GM23338 (cell line): ENCODE data around the gene EFNB3. TPM values are rescaled to one million over a fixed set of nuclear protein-coding genes. Genes with fewer than 3 reads are reported as not detected.
A peak's percentile ranks its signal among the peaks of the same experiment; 100 is the strongest.

Experiments used
- ATAC-seq: fragments of 200-7000 bp; cut with Tn5 transposase; 3 replicates; pipeline ENCODE4 v1.9.1; 2020
- DNase-seq: peaks from one replicate; pipeline ENCODE4 v3.0.0-alpha.2; 2015; ENCODE audit warnings: low spot score
- H2AFZ ChIP-seq: fragments of 200-600 bp; sonication (generic); 2 replicates; pipeline ENCODE4 v1.8.0; 2016; ENCODE audit warnings: antibody characterized with exemption, mild to moderate bottlenecking, moderate library complexity
- H3F3A ChIP-seq: fragments of 200-600 bp; sonication (generic); replicated peaks from 2 replicates; pipeline ENCODE4 v1.8.0; 2017; ENCODE audit warnings: antibody characterized with exemption, mixed run types, low read depth
- H3K27ac ChIP-seq: fragments of 200-600 bp; sonication (generic); 2 replicates; pipeline ENCODE4 v1.6.1; 2016; ENCODE audit warnings: low read depth
- H3K27me3 ChIP-seq: fragments of 200-600 bp; sonication (generic); 2 replicates; pipeline ENCODE4 v1.8.0; 2016; ENCODE audit warnings: mild to moderate bottlenecking, mixed run types, moderate library complexity; ENCODE audit not compliant: insufficient read depth
- H3K36me3 ChIP-seq: fragments of 200-600 bp; sonication (generic); 2 replicates; pipeline ENCODE4 v1.8.0; 2016; ENCODE audit warnings: mild to moderate bottlenecking; ENCODE audit not compliant: insufficient read depth
- H3K4me1 ChIP-seq: fragments of 200-600 bp; sonication (generic); 2 replicates; pipeline ENCODE4 v1.8.0; 2016; ENCODE audit warnings: mild to moderate bottlenecking, moderate library complexity; ENCODE audit not compliant: insufficient read depth
- H3K4me2 ChIP-seq: fragments of 200-600 bp; sonication (generic); 2 replicates; pipeline ENCODE4 v1.7.1; 2017; ENCODE audit warnings: mixed run types
- H3K4me3 ChIP-seq: fragments of 200-600 bp; sonication (generic); 2 replicates; pipeline ENCODE4 v1.6.1; 2016; ENCODE audit warnings: mixed run types
- H3K79me2 ChIP-seq: fragments of 200-600 bp; sonication (generic); replicated peaks from 2 replicates; pipeline ENCODE4 v1.8.0; 2017; ENCODE audit warnings: mild to moderate bottlenecking; ENCODE audit not compliant: insufficient read depth
- H3K9me2 ChIP-seq: fragments of 200-600 bp; sonication (generic); 2 replicates; pipeline ENCODE4 v1.8.0; 2017; ENCODE audit not compliant: insufficient read depth
- H4K20me1 ChIP-seq: fragments of 200-600 bp; sonication (generic); replicated peaks from 2 replicates; pipeline ENCODE4 v1.8.0; 2017; ENCODE audit warnings: mild to moderate bottlenecking; ENCODE audit not compliant: insufficient read depth
- H3K27ac Mint-ChIP-seq: 2 replicates; pipeline ENCODE4 v1.8.0; 2020; ENCODE audit warnings: inconsistent platforms, mild to moderate bottlenecking, moderate library complexity, mixed read lengths
- H3K27me3 Mint-ChIP-seq: 3 replicates; pipeline ENCODE4 v1.8.0; 2022; ENCODE audit warnings: low read depth, mild to moderate bottlenecking, moderate library complexity, mixed read lengths, inconsistent platforms; ENCODE audit not compliant: insufficient read depth, poor library complexity
- H3K36me3 Mint-ChIP-seq: 3 replicates; pipeline ENCODE4 v1.8.0; 2021; ENCODE audit warnings: low read depth, mild to moderate bottlenecking, inconsistent platforms, moderate library complexity, mixed read lengths
- H3K4me1 Mint-ChIP-seq: 3 replicates; pipeline ENCODE4 v1.8.0; 2020; ENCODE audit warnings: mild to moderate bottlenecking, inconsistent platforms, mixed read lengths
- H3K4me3 Mint-ChIP-seq: 3 replicates; pipeline ENCODE4 v1.8.0; 2021; ENCODE audit warnings: moderate library complexity, mild to moderate bottlenecking, inconsistent platforms, mixed read lengths
- H3K9me3 Mint-ChIP-seq: 3 replicates; pipeline ENCODE4 v1.8.0; 2020; ENCODE audit warnings: moderate library complexity, mild to moderate bottlenecking, inconsistent platforms, mixed read lengths
- CREB1 ChIP-seq: fragments of 250-450 bp; sonication (Bioruptor Pico); IDR thresholded peaks from 2 replicates; pipeline ENCODE4 v1.5.0; 2020; ENCODE audit warnings: low read depth, mild to moderate bottlenecking, moderate library complexity
- CTCF ChIP-seq, 2 experiments: fragments of 200-600 bp in 1 of 2; sonication (generic) in 1 of 2; conservative IDR thresholded peaks; 2 replicates each; pipeline versions ENCODE4 v1.5.1 to v1.6.1; 2016 to 2017; ENCODE audit warnings: antibody characterized with exemption in 2 of 2, low read depth in 2 of 2, mild to moderate bottlenecking in 2 of 2, moderate library complexity in 1 of 2
- ETS1 ChIP-seq: IDR thresholded peaks from 2 replicates; pipeline ENCODE4 v1.6.1; 2016; ENCODE audit warnings: antibody characterized with exemption
- JUNB ChIP-seq: IDR thresholded peaks from one replicate; pipeline ENCODE4 v1.6.1; 2016; ENCODE audit warnings: antibody characterized with exemption; ENCODE audit not compliant: unreplicated experiment
- STAT1 ChIP-seq: IDR thresholded peaks from one replicate; pipeline ENCODE4 v1.6.1; 2016; ENCODE audit warnings: antibody characterized with exemption; ENCODE audit not compliant: unreplicated experiment
- ZNF114 ChIP-seq: fragments of 250-450 bp; sonication (Bioruptor Pico); IDR thresholded peaks from 2 replicates; pipeline ENCODE4 v1.5.0; 2020; ENCODE audit warnings: mild to moderate bottlenecking, moderate library complexity
- ZNF331 ChIP-seq: fragments of 250-450 bp; sonication (Bioruptor Pico); IDR thresholded peaks from 2 replicates; pipeline ENCODE4 v1.5.0; 2020; ENCODE audit warnings: low read depth, mild to moderate bottlenecking, moderate library complexity
- polyA plus RNA-seq: library from polyadenylated mRNA; unstranded; fragments of >200 nt; fragmentation: Nextera tagmentation; extraction: Ambion mirVana; gene quantifications from 2 replicates; pipeline ENCODE4 v1.2.1, GENCODE V29; 2016
- total RNA-seq: library from RNA; depleted of rRNA; stranded (reverse); fragments of >200 nt; shearing (Covaris generic); gene quantifications from 2 replicates; pipeline ENCODE4 v1.2.3, GENCODE V29; 2014
- TF ChIP-seq, protein P1 (sequence below): fragments of 250-450 bp; sonication (Bioruptor Pico); IDR thresholded peaks from 2 replicates; pipeline ENCODE4 v1.5.0; 2020; ENCODE audit warnings: mild to moderate bottlenecking, moderate library complexity

Gene EFNB3
- total and polyA plus RNA-seq, 2 experiments from 2014 or later, result 4.2 to 11.5 TPM

DNA sequence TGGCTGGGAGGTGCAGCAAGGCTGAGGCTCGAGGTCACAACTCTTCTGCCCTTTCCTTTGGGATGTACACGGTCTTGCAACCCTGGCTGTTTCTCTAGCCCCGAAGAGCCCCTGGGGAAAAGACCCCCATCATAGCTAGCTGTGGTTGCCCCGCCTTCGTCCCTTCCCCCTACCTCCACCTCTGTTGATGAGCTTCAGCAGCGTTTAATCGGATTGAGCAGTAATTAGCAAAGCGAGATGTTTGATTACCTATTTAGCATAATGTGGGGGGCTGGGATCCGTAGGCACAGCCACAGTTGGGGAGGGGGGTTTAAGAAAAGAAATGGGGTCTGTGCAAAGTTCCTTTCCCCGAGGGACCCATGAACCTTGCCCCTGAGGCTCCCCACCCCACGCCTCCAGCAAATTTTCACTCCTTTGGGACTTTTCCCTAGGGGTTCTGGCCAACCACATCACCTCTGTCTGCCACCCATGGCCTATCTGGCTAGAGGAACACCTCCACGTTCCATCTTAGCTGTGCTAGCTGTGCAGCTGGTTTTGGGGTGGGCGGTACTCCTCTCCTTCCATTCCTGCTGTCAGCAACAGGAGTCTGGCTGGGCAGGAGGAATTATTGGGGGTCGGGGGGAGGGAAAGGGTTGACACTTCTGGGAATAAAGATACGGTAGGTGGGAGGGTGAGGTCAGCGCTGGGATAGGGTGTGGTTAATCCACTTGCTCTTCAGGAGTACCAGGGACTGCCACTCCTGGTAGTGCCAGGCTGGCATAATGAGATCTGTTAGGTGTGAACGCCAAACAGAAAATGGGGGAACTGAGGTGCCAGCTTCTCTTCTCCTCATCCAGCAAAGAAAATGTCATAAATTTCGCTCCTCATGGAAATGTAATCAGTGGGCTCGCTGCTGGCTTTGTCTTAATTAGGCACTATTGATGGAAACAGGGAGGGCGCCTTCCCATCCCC is 11.2 kb downstream of the EFNB3 start:
- Mint-ChIP-seq H3K27me3 (peaks cover 30% of the 10 kb centered on the region), H3K4me1 (peaks cover 48% of the 10 kb centered on the region)

More for the DNA sequence above, 11.2 kb downstream of the EFNB3 start:
- ATAC-seq (no peak), DNase-seq (peak; percentile 25)
- Mint-ChIP-seq H3K27ac (peak overlapping the region; percentile 58), H3K4me3 (peak overlapping the region; percentile 83), H3K9me3 (no peaks in the 10 kb centered on the region; the same call in 2 of the 3 replicates), H3K36me3 (no peaks in the 10 kb centered on the region)
- no peaks in the 10 kb centered on the region for H3K9me2 ChIP-seq
- H3K36me3 ChIP-seq, result no peaks in the 10 kb centered on the region
- no peaks in the 10 kb centered on the region for H4K20me1 ChIP-seq
- peak overlapping the region; percentile 97 for H3K4me3 ChIP-seq
- peak overlapping the region; percentile 93 for H3K4me2 ChIP-seq
- H3K79me2 ChIP-seq, result no peaks in the 10 kb centered on the region
- H2AFZ ChIP-seq, result peak overlapping the region; percentile 74; the same call in 1 of the 2 replicates
- H3K27me3 ChIP-seq, result peaks cover 21% of the 10 kb centered on the region
- no peak overlapping the region for H3K27ac ChIP-seq
- peaks cover 38% of the 10 kb centered on the region for H3K4me1 ChIP-seq
- no peak for TF ChIP-seq CREB1 (CRISPR knock-in tag)
- TF ChIP-seq JUNB, result no peak
- no peak for TF ChIP-seq ZNF331
- TF ChIP-seq STAT1, result no peak
- TF ChIP-seq CTCF (conservative IDR thresholded peaks at IDR 0.05; ENCODE audit: low read depth in 2 of 2), result no peak
- TF ChIP-seq ETS1, result no peak
- no peak for TF ChIP-seq ZNF114 (CRISPR knock-in tag)
- TF ChIP-seq, protein P1, sequence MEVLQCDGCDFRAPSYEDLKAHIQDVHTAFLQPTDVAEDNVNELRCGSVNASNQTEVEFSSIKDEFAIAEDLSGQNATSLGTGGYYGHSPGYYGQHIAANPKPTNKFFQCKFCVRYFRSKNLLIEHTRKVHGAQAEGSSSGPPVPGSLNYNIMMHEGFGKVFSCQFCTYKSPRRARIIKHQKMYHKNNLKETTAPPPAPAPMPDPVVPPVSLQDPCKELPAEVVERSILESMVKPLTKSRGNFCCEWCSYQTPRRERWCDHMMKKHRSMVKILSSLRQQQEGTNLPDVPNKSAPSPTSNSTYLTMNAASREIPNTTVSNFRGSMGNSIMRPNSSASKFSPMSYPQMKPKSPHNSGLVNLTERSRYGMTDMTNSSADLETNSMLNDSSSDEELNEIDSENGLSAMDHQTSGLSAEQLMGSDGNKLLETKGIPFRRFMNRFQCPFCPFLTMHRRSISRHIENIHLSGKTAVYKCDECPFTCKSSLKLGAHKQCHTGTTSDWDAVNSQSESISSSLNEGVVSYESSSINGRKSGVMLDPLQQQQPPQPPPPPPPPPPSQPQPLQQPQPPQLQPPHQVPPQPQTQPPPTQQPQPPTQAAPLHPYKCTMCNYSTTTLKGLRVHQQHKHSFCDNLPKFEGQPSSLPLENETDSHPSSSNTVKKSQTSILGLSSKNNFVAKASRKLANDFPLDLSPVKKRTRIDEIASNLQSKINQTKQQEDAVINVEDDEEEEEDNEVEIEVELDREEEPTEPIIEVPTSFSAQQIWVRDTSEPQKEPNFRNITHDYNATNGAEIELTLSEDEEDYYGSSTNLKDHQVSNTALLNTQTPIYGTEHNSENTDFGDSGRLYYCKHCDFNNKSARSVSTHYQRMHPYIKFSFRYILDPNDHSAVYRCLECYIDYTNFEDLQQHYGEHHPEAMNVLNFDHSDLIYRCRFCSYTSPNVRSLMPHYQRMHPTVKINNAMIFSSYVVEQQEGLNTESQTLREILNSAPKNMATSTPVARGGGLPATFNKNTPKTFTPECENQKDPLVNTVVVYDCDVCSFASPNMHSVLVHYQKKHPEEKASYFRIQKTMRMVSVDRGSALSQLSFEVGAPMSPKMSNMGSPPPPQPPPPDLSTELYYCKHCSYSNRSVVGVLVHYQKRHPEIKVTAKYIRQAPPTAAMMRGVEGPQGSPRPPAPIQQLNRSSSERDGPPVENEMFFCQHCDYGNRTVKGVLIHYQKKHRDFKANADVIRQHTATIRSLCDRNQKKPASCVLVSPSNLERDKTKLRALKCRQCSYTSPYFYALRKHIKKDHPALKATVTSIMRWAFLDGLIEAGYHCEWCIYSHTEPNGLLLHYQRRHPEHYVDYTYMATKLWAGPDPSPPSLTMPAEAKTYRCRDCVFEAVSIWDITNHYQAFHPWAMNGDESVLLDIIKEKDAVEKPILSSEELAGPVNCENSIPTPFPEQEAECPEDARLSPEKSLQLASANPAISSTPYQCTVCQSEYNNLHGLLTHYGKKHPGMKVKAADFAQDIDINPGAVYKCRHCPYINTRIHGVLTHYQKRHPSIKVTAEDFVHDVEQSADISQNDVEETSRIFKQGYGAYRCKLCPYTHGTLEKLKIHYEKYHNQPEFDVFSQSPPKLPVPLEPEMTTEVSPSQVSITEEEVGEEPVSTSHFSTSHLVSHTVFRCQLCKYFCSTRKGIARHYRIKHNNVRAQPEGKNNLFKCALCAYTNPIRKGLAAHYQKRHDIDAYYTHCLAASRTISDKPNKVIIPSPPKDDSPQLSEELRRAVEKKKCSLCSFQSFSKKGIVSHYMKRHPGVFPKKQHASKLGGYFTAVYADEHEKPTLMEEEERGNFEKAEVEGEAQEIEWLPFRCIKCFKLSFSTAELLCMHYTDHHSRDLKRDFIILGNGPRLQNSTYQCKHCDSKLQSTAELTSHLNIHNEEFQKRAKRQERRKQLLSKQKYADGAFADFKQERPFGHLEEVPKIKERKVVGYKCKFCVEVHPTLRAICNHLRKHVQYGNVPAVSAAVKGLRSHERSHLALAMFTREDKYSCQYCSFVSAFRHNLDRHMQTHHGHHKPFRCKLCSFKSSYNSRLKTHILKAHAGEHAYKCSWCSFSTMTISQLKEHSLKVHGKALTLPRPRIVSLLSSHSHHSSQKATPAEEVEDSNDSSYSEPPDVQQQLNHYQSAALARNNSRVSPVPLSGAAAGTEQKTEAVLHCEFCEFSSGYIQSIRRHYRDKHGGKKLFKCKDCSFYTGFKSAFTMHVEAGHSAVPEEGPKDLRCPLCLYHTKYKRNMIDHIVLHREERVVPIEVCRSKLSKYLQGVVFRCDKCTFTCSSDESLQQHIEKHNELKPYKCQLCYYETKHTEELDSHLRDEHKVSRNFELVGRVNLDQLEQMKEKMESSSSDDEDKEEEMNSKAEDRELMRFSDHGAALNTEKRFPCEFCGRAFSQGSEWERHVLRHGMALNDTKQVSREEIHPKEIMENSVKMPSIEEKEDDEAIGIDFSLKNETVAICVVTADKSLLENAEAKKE (CRISPR knock-in tag), result no peak
- H3F3A ChIP-seq, result 0 out of 2 replicates have a peak, but pooled peaks cover 9% of the 10 kb centered on the region
